ENCODE results near the gene OGA. TPM values are rescaled to one million over a fixed set of nuclear protein-coding genes. Genes with fewer than 3 reads are reported as not detected.

OGA gene
- total and polyA plus RNA-seq, 2 of the 8 experiments (the other 6 are each of a cell fraction or from before 2014, with no cell fraction given), result 31.2 to 107 TPM

- Histone ChIP-seq H3K23me2 (ENCODE audit: low read depth, low read length) (peaks cover 9% of the 10 kb centered on the region), H3K27ac (ENCODE audit: low read depth, low read length) (no peak overlapping the region), H3K79me2 (ENCODE audit: control insufficient read depth in 1 of 2, insufficient read depth in 2 of 2, low read length in 2 of 2) (peaks cover 44 to 82% of the 10 kb centered on the region in 2 experiments), H3K79me1 (ENCODE audit: low read depth, low read length) (peaks cover 8% of the 10 kb centered on the region), H4K8ac (ENCODE audit: extremely low read depth, insufficient read depth, low read length) (no peak overlapping the region), H4K20me1 (replicated peaks in 1 of 2; ENCODE audit: control insufficient read depth in 1 of 2, insufficient read depth in 2 of 2, low read length in 2 of 2) (peaks cover 32 to 36% of the 10 kb centered on the region in 2 experiments), H2BK120ac (replicated peaks; ENCODE audit: low read depth, low read length) (no peak overlapping the region), H2BK5ac (ENCODE audit: low read depth, low read length) (no peak overlapping the region), H2BK15ac (ENCODE audit: low read length) (no peak overlapping the region), H2AFZ (ENCODE audit: low read length) (no peak overlapping the region), H2BK12ac (ENCODE audit: low read depth, low read length) (no peak overlapping the region), H3K4me1 (replicated peaks in 1 of 4; ENCODE audit: control insufficient read depth in 3 of 4, insufficient read depth in 4 of 4, low read length in 3 of 4) (peaks cover 0 to 5% (median 0%) of the 10 kb centered on the region in 4 experiments; a peak in 3 of 7 replicates), H3K23ac (ENCODE audit: insufficient read length) (no peak overlapping the region), H3K36me3 (ENCODE audit: control insufficient read depth in 2 of 4, insufficient read depth in 4 of 4, low read length in 3 of 4) (peaks cover 11 to 57% (median 27%) of the 10 kb centered on the region in 4 experiments), H3K56ac (replicated peaks; ENCODE audit: insufficient read length, low read depth, low read length) (no peak overlapping the region), H3K18ac (ENCODE audit: extremely low read depth, low read length) (no peak overlapping the region), H3K4ac (replicated peaks; ENCODE audit: insufficient read length, low read depth, low read length) (no peak overlapping the region), H3K9me3 (ENCODE audit: insufficient read depth in 2 of 2, low read depth in 1 of 2, low read length in 1 of 2) (no peaks in the 10 kb centered on the region), H3K4me3 (ENCODE audit: extremely low read depth in 1 of 4, insufficient read depth in 2 of 4, low read depth in 3 of 4, low read length in 4 of 4) (no peak overlapping the region), H3K9ac (replicated peaks in 1 of 4; ENCODE audit: extremely low read depth in 1 of 4, low read depth in 3 of 4, low read length in 3 of 4) (no peak overlapping the region), H2AK5ac (ENCODE audit: low read depth, low read length) (no peak overlapping the region), H2BK20ac (ENCODE audit: low read length) (no peak overlapping the region), H4K5ac (ENCODE audit: insufficient read length, low read depth, low read length) (no peak overlapping the region), H4K91ac (replicated peaks; ENCODE audit: insufficient read length, low read length) (no peak overlapping the region), H3K4me2 (ENCODE audit: insufficient read depth in 1 of 2, low read depth in 2 of 2, low read length in 2 of 2) (no peak overlapping the region; a peak in 1 of 4 replicates), H3K27me3 (replicated peaks in 1 of 4; ENCODE audit: control insufficient read depth in 3 of 4, extremely low read depth in 1 of 4, insufficient read depth in 3 of 4, low read length in 3 of 4) (no peaks in the 10 kb centered on the region), H3K14ac (ENCODE audit: insufficient read length) (no peak overlapping the region)
- WGBS, 2 experiments (ENCODE audit: extremely low coverage in 1 of 2, insufficient coverage in 1 of 2, insufficient read length in 1 of 2, insufficient replicate concordance in 2 of 2, low coverage in 1 of 2, low lambda C conversion rate in 2 of 2, missing lambda C conversion rate in 1 of 2), result 92% methylated on average over 4 of the region's 4 CpGs; no CpG with 5 or more reads in 1 of the 2 experiments
- no peak for DNase-seq (ENCODE audit: low read depth in 1 of 2, low spot score in 2 of 2)
- no peak for FAIRE-seq
- CTCF ChIA-PET (ENCODE audit: partially characterized antibody), result interaction anchor here (0.7 to 2.2 kb wide), 5 partner anchors 21 to 197 kb away, joined by 3 to 8 read pairs (median 3); no protein-coding TSS in a partner anchor
- no peak for TF ChIP-seq HDAC6 (IDR thresholded peaks at IDR 0.05; ENCODE audit: low read depth, low read length)
- TF ChIP-seq CHD2 (IDR thresholded peaks at IDR 0.05; ENCODE audit: low read length), result no peak
- no peak for TF ChIP-seq YY1 (IDR thresholded peaks at IDR 0.05; ENCODE audit: low read depth, low read length)
- no peak for TF ChIP-seq SUZ12 (IDR thresholded peaks at IDR 0.05; ENCODE audit: low read length)
- no peak for TF ChIP-seq NRF1 (IDR thresholded peaks at IDR 0.05; ENCODE audit: low read depth, low read length)
- TF ChIP-seq RAD21 (IDR thresholded peaks at IDR 0.05 in 1 of 2, conservative IDR thresholded peaks at IDR 0.05 in 1 of 2; ENCODE audit: low read depth in 2 of 2, low read length in 2 of 2), result no peak
- TF ChIP-seq USF2 (IDR thresholded peaks at IDR 0.05; ENCODE audit: low read length), result no peak
- no peak for TF ChIP-seq TAF7 (optimal IDR thresholded peaks at IDR 0.05; ENCODE audit: borderline replicate concordance, low read depth, low read length)
- POLR2A ChIA-PET (ENCODE audit: partially characterized antibody), result interaction anchor here (0.6 to 1.9 kb wide), 7 partner anchors 9 to 197 kb away, joined by 3 to 6 read pairs (median 4); no protein-coding TSS in a partner anchor
These were observed 5.6 kb downstream of the OGA start for GRCh38 chr10:101812606-101813005.

Data from H1 (cell line).